GM18502 (cell line): Measurements from ENCODE around the gene DMRTB1.
"Not testable (repeated sequence)": the region's sequence is repeated elsewhere in the genome, so short reads cannot be mapped to it uniquely, and the experiment has no call there.

Source experiments
- ATAC-seq: cut with Tn5 transposase; IDR thresholded peaks from one replicate; pipeline ENCODE4 v1.9.1; 2021; ENCODE audit warnings: mild to moderate bottlenecking; ENCODE audit not compliant: unreplicated experiment, poor library complexity

The DMRTB1 gene

DNA sequence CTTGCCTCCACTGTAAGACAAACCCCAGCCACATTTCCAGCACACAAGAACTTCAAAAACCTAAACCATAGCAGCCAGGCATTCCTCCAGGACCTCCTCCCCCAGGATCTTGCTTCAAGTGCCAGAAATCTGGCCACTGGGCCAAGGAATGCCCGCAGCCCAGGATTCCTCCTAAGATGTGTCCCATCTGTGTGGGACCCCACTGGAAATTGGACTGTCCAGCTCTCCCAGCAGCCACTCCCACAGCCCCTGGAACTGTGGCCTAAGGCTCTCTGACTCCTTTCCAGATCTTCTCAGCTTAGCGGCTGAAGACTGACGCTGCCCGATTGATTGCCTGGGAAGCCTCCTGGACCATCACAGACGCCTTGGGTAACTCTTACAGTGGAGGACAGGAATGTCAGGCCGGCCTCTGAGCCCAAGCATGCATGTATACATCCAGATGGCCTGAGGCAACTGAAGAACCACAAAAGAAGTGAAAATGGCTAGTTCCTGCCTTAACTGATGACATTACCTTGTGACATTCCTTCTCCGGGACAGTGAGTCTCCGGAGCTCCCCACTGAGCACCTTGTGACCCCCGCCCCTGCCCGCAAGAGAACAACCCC, 24.7 kb upstream of the DMRTB1 start:
- ATAC-seq: not testable (repeated sequence)

DNA sequence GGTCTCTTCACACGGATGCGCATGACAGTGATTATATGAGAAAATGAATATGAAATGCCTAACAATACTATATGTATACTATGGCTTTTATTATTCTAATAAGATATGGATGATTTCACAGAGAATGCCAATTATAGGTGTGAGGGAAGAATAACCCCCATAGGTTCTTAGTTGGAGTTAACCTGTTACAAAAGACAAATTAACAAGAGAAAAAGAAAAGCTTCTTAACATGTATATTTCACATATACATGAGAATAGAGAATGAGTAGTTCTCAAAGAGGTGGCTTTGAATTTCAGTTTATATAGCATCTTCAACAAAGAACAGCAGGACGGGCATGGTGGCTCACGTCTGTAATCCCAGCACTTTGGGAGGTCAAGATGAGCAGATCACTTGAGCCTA, 24.0 kb upstream of the DMRTB1 start:
- no peak for ATAC-seq

DNA sequence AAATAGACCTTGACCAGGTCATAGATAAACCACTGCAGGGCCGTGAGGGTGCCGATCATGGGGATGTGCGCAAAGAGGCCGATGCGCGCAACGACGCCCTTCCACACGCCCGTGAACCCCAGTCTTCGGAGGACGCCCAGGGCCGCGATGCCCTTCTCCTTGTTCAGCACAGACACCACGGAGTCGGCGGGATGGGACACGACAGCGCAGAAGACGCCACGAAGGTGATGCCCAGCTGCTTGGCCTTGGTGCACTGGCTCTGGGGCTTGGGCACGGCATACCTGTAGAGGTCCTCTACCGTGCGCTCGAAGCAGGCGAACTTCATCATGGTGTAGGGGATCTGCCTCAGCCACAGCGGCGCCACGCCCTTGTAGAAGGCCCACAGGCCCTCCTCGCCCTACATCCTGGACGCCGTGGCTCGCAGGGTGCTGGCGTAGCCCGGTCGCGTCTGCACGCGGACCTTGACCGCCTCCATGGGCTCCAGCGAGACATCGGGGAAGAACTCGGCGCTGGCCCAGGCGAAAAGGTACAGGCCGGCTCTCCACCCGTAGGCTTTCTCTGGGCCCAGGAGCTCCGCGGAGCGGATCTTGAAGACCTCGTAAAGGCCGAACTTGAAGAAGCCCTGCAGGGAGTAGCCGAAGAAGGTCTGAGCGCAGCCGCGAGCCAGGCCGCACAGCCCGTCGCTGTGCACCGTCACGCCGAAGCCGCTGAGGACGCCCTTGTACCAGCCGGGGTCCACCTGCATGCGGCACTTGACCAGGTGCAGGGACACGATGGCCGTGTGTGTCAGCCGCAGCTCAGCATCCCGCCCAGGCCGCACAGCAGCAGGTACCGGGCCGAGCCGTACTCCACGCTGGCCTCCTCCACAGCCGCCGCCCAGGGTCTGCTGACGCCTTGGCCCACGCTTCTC, 20.5 kb upstream of the DMRTB1 start:
- no peak for ATAC-seq

DNA sequence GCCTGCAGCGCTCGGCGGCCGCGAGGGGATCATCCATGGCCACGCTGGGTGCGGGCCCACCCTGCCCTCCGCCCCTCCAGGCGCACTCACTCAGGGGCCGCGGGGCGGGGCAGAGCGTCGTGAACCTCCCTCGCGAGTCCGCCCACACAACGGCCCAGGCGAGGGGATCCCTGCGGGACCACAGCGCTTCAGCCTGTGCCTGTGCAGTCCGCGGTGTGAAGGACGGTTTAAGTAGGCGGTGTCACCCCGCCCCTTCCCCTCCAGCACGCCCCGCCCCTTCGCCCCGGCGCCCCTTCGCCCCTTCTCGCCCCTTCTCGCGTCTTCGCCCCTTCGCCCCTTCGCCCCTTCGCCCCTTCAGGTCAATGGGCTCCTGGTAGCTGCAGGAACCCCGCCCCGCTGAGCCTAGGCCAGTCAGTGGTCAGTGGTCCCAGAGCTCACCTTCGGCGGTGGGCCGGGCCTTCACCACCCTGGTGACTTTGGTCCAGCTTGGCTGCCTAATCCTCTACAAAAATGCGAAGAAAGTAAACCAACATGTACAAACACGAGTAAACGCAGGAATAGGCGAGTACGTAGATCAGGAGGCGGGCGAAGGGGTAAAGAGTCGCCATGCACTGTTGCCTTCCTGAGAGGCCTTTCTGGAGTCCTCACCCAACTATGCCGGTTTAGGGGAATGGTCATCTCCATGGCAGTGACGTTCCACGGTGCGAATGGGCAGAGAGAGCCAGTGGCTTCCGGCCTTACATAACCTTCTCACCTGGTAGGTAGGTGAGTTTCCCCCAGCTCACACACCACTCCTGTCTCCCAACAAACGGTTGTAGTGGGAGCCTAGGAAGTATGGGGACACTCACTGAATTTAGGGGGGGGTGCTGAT, 19.6 kb upstream of the DMRTB1 start:
- no peak for ATAC-seq

DNA sequence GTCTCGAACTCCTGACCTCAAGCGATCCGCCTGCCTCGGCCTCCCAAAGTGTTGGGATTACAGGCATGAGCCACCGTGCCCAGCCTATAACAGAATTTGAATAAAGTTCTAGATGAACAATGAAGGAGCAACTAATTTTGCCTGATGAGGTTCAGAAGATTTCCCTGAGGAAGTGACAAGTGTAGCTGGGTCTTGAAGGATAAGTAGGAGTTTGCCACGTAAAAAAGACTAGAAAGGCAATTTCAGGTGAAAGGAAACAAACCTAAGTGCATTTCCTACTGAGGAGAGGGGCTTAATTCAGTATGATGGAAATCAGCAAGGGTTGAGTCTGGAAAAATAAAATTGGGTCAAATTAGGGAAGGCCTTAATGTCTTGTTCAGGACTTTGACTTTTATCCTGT, 18.6 kb upstream of the DMRTB1 start:
- no peak for ATAC-seq

DNA sequence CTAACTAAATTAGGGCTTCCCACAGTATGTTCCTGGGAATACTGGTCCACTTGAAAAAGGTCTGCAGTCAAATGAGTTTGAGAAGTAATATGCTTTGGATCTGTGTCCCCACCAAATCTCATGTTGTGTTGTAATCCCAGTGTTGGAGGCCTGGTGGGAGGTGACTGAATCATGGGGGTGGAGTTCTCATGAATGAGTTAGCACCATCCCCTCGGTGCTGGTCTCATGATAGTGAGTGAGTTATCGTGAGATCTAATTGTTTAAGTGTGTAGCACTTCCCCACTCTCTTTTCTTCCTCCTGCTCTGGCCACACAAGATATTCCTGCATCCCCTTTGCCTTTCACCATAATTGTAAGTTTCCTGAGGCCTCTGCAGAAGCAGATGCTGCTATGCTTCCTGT, 16.9 kb upstream of the DMRTB1 start:
- ATAC-seq: no peak

DNA sequence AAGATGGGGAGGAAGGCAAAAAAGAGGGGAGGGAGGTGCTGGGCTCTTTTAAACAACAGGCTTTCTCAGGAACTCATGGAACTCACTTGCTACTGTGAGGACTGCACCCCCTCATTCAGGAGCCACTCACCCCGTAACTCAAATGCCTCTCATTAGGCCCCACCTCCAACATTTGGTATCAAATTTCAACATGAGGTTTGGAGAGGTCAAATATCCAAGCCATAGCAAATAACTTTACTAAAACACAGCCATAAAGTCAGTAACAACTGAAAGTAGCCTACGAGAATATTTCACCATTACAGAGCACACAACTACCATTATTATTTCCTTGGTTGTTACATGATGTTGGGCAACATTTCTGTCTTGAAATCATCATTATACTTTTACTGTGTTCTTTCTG, 13.1 kb upstream of the DMRTB1 start:
- ATAC-seq: no peak

DNA sequence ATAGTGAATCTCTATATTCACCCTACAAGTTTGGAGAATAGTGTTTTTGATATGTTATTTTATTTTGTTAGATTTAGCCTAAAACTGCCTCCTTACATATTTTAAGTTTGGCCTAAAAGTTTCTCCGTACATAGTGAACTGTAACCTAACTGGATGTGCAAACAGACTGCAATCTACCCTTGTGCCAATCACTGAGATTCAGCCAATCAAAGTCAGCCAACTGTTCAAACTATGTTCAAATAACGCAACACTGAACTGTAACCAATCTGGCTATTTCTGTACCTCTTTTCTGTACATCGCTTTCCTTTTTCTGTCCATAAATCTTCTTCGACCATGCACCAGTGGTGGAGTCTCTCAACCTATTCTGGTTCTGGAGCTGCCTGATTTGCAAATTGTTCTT, 11.8 kb upstream of the DMRTB1 start:
- no peak for ATAC-seq

DNA sequence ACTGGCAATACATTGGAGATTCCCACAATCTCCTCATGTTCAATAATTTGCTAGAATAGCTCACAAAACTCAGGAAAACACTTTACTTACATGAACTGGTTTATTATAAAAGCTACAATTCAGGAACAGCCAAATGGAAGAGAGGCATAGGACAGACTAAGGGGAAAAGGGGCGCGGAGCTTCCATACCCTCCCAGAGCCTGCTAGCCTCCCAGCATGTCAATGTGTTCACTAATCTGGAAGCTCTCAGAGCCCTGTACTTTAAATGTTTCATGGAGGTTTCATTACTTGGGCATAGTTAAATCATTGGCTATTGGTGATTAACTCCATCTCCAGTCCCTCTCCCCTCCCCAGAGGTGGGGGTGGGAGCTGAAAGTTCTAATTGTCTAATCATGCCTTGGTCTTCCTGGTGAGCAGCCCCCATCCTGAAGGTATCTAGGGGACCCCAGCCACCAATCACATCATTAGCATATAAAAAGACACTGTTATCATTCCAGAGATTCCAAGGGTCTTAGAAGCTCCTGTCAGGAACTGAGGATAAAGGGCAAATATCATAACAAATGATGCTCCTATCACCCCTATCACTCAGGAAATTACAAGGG, 10.9 kb upstream of the DMRTB1 start:
- no peak for ATAC-seq

DNA sequence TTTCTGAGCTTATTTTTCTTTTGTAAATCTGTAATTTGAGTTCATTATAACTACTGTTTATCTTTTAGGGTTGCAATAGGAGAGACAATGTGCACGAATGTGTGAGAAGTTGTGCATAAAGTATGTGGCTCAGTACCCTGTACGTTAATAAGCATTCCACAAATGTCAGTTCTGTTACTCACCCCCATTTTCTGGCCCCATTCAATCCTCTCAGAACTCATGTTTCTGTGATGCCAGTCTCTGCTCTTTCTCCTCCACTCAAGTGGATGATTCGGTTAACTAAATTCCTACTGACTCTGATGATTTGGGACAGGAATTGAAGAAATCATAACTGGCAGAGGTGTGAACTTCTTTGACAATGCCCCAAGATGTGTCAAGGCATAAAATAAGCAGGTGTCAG, 10.2 kb upstream of the DMRTB1 start:
- no peak for ATAC-seq

DNA sequence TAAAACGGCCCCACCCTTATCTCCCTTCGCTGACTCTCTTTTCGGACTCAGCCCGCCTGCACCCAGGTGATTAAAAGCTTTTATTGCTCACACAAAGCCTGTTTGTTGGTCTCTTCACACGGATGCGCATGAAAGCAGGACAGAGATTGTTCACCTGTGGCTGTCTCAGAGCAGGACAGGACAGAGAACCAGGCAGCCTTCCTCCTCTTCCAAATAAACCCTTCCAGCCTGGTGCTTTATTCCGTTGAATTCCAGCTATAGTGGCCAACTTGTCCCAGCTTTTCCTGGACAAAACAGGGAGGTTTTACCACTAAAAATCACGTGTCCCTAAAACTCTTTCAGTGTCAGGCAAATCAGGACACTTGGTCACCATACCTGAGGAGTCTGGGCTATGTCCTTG, 9.5 kb upstream of the DMRTB1 start:
- ATAC-seq: no peak

DNA sequence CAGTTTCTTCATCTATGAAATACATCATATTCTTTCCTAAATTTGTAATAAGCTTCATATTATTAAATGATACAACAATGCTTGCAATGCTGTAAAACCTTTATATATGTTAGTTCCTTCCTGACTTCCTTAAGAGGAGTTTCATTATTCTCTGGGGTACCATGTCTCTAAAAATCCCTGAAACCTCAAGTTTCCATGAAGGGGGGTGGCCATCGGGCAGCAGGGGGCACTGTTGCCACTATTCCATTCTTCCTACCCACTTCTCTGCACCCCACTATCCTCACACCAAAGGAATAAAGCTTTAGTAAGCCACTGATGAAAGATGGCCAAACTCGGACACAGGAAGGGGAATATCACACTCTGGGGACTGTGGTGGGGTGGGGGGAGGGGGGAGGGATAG, 9.0 kb upstream of the DMRTB1 start:
- ATAC-seq: no peak

DNA sequence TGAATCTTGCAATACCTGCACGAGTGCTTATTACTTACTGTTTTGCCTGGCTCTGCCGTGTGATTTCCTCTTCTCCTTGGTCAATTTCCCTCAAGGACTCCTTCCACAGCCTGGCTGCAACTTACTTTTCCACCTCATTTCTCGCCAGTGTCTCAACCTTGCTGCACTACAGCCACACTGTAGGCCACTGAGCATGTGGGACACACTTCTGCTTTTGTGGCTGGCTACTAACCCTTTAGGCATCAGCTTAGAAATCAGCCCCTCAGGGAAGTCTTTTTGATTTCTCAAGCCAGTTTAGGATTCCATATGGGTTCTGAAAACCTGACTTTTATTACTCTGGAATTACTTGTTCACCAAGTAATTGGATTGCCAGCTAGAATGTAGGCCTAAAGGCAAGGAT, 5.2 kb upstream of the DMRTB1 start:
- no peak for ATAC-seq

DNA sequence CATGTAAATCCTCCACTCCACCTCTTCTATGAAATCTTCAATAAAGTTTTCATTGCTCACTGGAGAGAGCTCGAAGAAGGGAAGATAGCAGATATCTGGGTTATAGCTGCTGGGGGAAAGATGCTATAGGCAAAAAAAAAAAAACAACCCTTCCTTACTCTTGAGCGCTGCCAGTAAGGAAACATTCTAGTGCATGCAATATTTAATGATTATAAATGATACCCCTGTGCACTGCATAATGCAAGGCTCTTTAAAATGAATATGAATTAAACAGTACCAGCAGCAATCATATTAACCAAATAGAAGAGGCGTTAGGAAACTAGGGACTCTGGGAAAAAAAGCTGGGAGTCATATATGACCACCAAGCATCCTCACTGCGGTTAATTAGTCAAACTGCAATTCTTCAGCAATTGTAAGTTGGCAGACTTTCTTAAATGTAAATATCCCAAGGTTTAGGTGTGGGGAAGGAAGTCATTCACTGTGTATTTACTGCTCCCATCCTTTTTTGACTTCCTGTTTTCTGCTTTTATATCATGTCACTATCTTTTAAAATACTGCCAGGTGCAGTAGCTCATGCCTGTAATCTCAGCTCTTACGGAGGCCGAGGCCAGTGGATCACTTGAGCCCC, 3.7 kb upstream of the DMRTB1 start:
- ATAC-seq: no peak

DNA sequence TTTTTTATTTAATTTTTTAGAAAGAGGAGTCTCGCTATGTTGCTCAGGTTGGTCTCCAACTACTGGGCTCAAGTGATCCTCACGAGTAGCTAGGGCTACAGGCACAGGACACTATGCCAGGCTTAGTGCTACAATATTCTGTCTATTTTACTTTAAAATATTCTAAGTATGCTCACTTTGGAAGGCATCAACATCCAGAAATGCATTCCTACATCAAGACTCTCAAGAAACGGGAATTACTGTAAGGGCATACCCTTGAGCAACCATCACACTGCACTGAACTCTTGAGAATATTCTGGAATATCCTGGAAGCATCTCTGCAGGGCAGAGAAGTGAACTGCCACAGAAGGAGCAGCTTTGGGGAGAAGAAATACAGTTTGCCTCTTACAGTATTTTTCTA, 565 bp upstream of the DMRTB1 start:
- no peak for ATAC-seq

DNA sequence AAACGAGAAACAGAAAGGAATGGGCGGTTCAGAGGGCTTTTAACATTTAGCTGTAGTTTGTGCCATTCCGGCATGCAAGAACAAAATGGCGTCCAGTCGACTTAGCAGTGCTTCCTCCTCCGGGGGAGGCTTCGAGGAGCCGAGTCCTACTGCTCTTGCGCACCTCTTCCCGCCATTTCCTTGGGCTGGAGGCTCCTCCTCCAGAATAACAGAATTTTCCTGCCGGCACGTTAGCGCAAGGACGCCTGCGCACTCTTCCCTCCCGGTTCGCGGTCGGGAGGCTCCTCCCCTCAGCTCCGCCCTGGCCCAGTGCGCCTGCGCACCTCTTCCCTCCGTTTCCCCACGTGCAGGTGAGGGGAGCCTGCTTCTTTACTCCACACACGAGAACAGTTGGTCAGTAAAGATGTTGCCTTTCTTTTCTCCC, 1.0 kb downstream of the DMRTB1 start:
- ATAC-seq: no peak

DNA sequence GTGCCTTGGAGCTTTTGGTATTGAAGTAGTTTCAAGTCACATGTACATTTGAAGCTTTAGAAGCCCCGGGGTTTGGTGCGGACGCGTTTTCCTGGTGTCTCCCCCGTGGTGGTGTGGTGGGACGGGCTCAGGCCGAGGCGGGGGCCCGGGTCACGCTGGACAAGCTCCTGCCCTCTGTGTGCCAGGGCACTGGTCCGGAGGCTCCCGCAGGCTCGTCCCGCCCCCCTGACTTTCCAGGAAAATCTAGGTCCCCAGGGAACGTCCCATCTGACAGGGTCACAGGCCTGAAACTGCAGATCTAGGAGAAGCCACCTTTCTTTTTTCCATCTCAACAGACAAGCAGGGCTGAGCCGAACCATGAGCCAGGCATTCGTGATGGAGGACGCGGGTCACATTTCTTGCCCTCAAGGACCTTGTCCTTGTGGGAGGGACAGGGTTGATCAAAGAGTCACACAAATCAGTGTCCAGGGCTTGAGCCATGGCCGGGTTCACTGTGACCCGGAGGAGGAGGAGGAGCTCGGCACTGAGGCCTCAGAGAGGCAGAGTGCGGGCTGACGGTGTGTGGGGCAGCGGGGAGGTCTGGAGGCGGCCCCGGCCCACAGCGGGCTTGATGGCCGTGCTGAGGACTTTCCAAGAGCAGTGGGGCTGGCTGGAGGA, 1.6 kb downstream of the DMRTB1 start:
- no peak for ATAC-seq

DNA sequence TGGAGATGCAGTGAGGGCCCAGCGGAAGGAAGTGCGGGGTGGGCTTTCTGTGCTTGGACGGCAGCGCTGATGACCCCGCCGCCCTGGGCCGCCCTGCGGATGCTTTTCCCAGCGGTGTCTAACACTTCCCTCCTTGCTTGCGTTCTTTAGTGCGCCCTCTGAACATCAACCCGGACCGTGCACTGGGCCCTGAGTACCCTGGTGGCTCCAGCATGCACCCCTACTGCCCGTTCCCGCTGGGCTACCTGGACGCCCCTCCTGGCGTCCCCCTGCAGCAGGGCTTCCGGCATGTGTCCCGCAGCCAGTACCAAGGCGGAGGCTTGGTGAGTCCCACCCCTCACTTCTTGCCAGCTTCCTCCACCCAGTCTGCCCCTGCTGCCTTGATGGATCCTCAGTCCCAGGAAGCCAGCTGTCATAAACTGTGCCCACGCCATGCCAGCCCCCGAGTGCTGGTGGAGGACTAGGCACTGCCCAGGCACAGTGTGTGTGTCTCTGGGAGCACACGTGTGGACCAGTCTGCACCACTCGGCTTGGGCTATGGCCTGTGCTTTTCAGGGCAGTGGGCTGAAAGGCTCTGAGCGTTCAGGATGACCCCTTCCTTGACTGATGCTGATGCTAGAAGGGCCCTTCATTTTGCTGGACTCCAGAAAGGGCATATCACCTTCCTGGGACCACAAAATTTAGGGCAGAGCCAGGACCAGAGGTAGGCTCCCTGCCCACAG, 2.3 kb downstream of the DMRTB1 start:
- no peak for ATAC-seq

DNA sequence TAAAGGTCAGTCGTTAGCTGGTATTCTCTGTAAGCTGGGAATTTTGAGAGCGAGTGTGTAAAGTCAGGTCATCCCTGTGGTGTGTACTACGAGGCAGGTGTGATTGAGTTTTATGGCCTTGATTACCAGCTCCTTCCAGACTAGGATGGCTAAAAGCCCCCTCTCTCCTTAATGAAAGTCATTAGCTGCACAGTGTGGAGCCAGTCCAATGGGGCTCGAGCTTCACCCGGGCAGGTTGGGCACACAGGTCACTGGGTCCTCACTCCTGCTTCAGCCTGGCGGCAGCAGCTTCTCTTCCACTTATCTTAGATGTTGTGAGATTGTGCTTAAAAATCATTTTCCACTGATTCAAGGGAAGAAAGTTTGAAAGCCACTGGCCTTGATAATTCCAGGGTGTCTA, 3.0 kb downstream of the DMRTB1 start:
- ATAC-seq: no peak
